Liver (tissue), 9 donors: ENCODE results near the gene SAFB2. TPM values are rescaled to one million over a fixed set of nuclear protein-coding genes. Genes with fewer than 3 reads are reported as not detected.

Experiments
- DNase-seq: peaks from one replicate; pipeline ENCODE4 v3.0.0-alpha.2; 2017; ENCODE audit warnings: low spot score
- H3K27ac ChIP-seq, 2 donors: one replicate each; pipeline ENCODE4 v1.7.0; 2013; ENCODE audit warnings: inconsistent platforms in 2 of 2, low read length in 2 of 2, control low read depth in 1 of 2, low read depth in 1 of 2, mild to moderate bottlenecking in 1 of 2
- H3K27me3 ChIP-seq, 4 donors: one replicate each; pipeline versions ENCODE4 v1.6.1 to v1.7.0; 2013; ENCODE audit warnings: low read length in 3 of 4, inconsistent platforms in 1 of 4, mild to moderate bottlenecking in 1 of 4, moderate library complexity in 1 of 4; ENCODE audit not compliant: control insufficient read depth in 4 of 4, insufficient read depth in 4 of 4
- H3K36me3 ChIP-seq, 4 donors: one replicate each; pipeline versions ENCODE4 v1.6.1 to v1.7.0; 2013; ENCODE audit warnings: low read length in 3 of 4, mild to moderate bottlenecking in 3 of 4, low read depth in 1 of 4, moderate library complexity in 1 of 4; ENCODE audit not compliant: control insufficient read depth in 4 of 4, insufficient read depth in 3 of 4
- H3K4me1 ChIP-seq, 4 donors: one replicate each; pipeline versions ENCODE4 v1.6.1 to v1.7.0; 2013; ENCODE audit warnings: low read length in 3 of 4, mild to moderate bottlenecking in 3 of 4, moderate library complexity in 1 of 4; ENCODE audit not compliant: control insufficient read depth in 4 of 4, insufficient read depth in 4 of 4
- H3K4me3 ChIP-seq, 3 donors: one replicate each; pipeline versions ENCODE4 v1.6.1 to v1.7.0; 2013; ENCODE audit warnings: low read length in 3 of 3, control low read depth in 1 of 3, low read depth in 1 of 3, mild to moderate bottlenecking in 1 of 3
- H3K9ac ChIP-seq, 2 donors: one replicate each; pipeline ENCODE4 v1.7.0; 2013; ENCODE audit warnings: low read length in 2 of 2, mild to moderate bottlenecking in 2 of 2, moderate library complexity in 2 of 2, control low read depth in 1 of 2, low read depth in 1 of 2
- H3K9me3 ChIP-seq, 4 donors: one replicate each; pipeline versions ENCODE4 v1.6.1 to v1.7.0; 2013; ENCODE audit warnings: low read length in 3 of 4; ENCODE audit not compliant: control insufficient read depth in 4 of 4
- ATF3 ChIP-seq: IDR thresholded peaks from 2 replicates; pipeline ENCODE4 v1.6.1; 2016; ENCODE audit warnings: antibody characterized with exemption
- CTCF ChIP-seq: fragments of 150-350 bp; IDR thresholded peaks from 2 replicates; pipeline ENCODE4 v1.5.1; 2017; ENCODE audit warnings: improper control_type of control experiment, low read depth, low read length; ENCODE audit not compliant: missing input control
- EGR1 ChIP-seq, 2 donors: IDR thresholded peaks; 2 replicates each; pipeline ENCODE4 v1.6.1; 2016 to 2018; ENCODE audit warnings: antibody characterized with exemption in 2 of 2, low read depth in 2 of 2
- FOXA1 ChIP-seq: IDR thresholded peaks from 2 replicates; pipeline ENCODE4 v1.6.1; 2016; ENCODE audit warnings: antibody characterized with exemption
- FOXA2 ChIP-seq: IDR thresholded peaks from 2 replicates; pipeline ENCODE4 v1.6.1; 2016; ENCODE audit warnings: antibody characterized with exemption
- GABPA ChIP-seq, 2 donors: IDR thresholded peaks in 1 of 2; conservative IDR thresholded peaks in 1 of 2; 2 replicates each; pipeline ENCODE4 v1.6.1; 2016; ENCODE audit warnings: antibody characterized with exemption in 2 of 2, mild to moderate bottlenecking in 1 of 2, moderate library complexity in 1 of 2
- HNF4A ChIP-seq, 2 donors: conservative IDR thresholded peaks; 2 replicates each; pipeline ENCODE4 v1.6.1; 2016; ENCODE audit warnings: antibody characterized with exemption in 2 of 2, mild to moderate bottlenecking in 2 of 2
- HNF4G ChIP-seq: IDR thresholded peaks from 2 replicates; pipeline ENCODE4 v1.6.1; 2016; ENCODE audit warnings: antibody characterized with exemption
- JUND ChIP-seq, 2 donors: IDR thresholded peaks; 2 replicates each; pipeline ENCODE4 v1.6.1; 2016; ENCODE audit warnings: antibody characterized with exemption in 2 of 2
- MAX ChIP-seq: IDR thresholded peaks from 2 replicates; pipeline ENCODE4 v1.6.1; 2016; ENCODE audit warnings: antibody characterized with exemption
- NR2F2 ChIP-seq: IDR thresholded peaks from 2 replicates; pipeline ENCODE4 v1.6.1; 2016; ENCODE audit warnings: antibody characterized with exemption
- RAD21 ChIP-seq, 2 donors: IDR thresholded peaks; 2 replicates each; pipeline ENCODE4 v1.6.1; 2016; ENCODE audit warnings: antibody characterized with exemption in 2 of 2, mild to moderate bottlenecking in 2 of 2
- RXRA ChIP-seq, 2 donors: IDR thresholded peaks; 2 replicates each; pipeline ENCODE4 v1.6.1; 2017 to 2018; ENCODE audit warnings: antibody characterized with exemption in 2 of 2, mild to moderate bottlenecking in 1 of 2
- SP1 ChIP-seq: IDR thresholded peaks from 2 replicates; pipeline ENCODE4 v1.6.1; 2018; ENCODE audit warnings: antibody characterized with exemption, mild to moderate bottlenecking
- TAF1 ChIP-seq: conservative IDR thresholded peaks from 2 replicates; pipeline ENCODE4 v1.6.1; 2016; ENCODE audit warnings: antibody characterized with exemption, mild to moderate bottlenecking
- YY1 ChIP-seq: IDR thresholded peaks from 2 replicates; pipeline ENCODE4 v1.6.1; 2016; ENCODE audit warnings: antibody characterized with exemption, mild to moderate bottlenecking
- ZBTB33 ChIP-seq: IDR thresholded peaks from 2 replicates; pipeline ENCODE4 v1.6.1; 2016; ENCODE audit warnings: antibody characterized with exemption
- WGBS: extraction: QIAGEN DNeasy Blood & Tissue Kit; methylation state at CpG from one replicate; pipeline ENCODE4 v1.1.7; 2013; 5-methylcytosine and 5-hydroxymethylcytosine counted together
- polyA plus RNA-seq, 2 donors: library from polyadenylated mRNA; stranded (reverse) in 1 of 2; unstranded in 1 of 2; fragments of 200-250 nt in 1 of 2; fragments of >200 nt in 1 of 2; fragmentation: Nextera tagmentation in 1 of 2; extraction: Ambion mirVana in 1 of 2; gene quantifications; one replicate each; pipeline versions ENCODE4 v1.2.1 to v1.2.3, GENCODE V29; 2013 to 2015
- total RNA-seq, 2 donors: library from RNA; depleted of rRNA; stranded (reverse); fragments of >200 nt; gene quantifications; one replicate each; pipeline ENCODE4 v1.2.3, GENCODE V29; 2014
- donor health status: healthy.
- donor health status: healthy.
- donor health status: healthy.
- donor health status: healthy.
- donor health status: healthy.

Gene SAFB2
- total and polyA plus RNA-seq, 4 donors = 18.7 to 57.8 (median 28.5) TPM

GRCh38 chr19:5587661-5588060 lies 34.9 kb downstream of the SAFB2 start (continued):
- TF ChIP-seq ZBTB33 (no peak), MAX (no peak), JUND (IDR thresholded peaks at IDR 0.05) (no peak), FOXA2 (no peak)

GRCh38 chr19:5587071-5587455 lies 35.5 kb downstream of the SAFB2 start:
- Histone ChIP-seq H3K36me3 (peaks cover 17 to 58% (median 38%) of the 10 kb centered on the region in 4 donors), H3K9ac (no peak overlapping the region), H3K27me3 (no peaks in the 10 kb centered on the region), H3K4me3 (no peak overlapping the region), H3K4me1 (peaks cover 0 to 2% (median 0%) of the 10 kb centered on the region in 4 donors), H3K9me3 (no peaks in the 10 kb centered on the region), H3K27ac (no peak overlapping the region)
- DNase-seq = no peak
- TF ChIP-seq JUND (IDR thresholded peaks at IDR 0.05) (no peak), NR2F2 (no peak), TAF1 (no peak), HNF4G (no peak), CTCF (no peak), ZBTB33 (no peak), HNF4A (conservative IDR thresholded peaks at IDR 0.05) (no peak), EGR1 (IDR thresholded peaks at IDR 0.05; ENCODE audit: low read depth in 2 of 2) (no peak), ATF3 (no peak), GABPA (IDR thresholded peaks at IDR 0.05 in 1 of 2, conservative IDR thresholded peaks at IDR 0.05 in 1 of 2) (no peak), MAX (no peak), RXRA (IDR thresholded peaks at IDR 0.05) (no peak), FOXA2 (no peak), FOXA1 (no peak), YY1 (no peak), SP1 (no peak), RAD21 (IDR thresholded peaks at IDR 0.05) (no peak)
- WGBS = 95% methylated on average over 16 of the region's 16 CpGs
